HTR-8/SVneo (cell line): ENCODE results near the gene DPF3.

Experiments used
- DNase-seq: peaks from one replicate; pipeline ENCODE4 v3.0.0; 2011; ENCODE audit warnings: low spot score, mixed read lengths; ENCODE audit not compliant: insufficient read length
- FAIRE-seq: peaks from 2 replicates; lab custom pipeline; 2011; peaks lifted over from hg19 to GRCh38; lab: Jason Lieb, UNC

The DPF3 gene

GRCh38 chr14:72810201-72810600 is 83.7 kb downstream of the DPF3 start:
- DNase-seq (no peak), FAIRE-seq (peak; percentile 92)

- DNase-seq (no peak), FAIRE-seq (peak; percentile 55)
Measured at GRCh38 chr14:72809063-72809462, 84.8 kb downstream of the DPF3 start.

GRCh38 chr14:72808564-72808963 is 85.3 kb downstream of the DPF3 start:
- FAIRE-seq, result no peak
- no peak for DNase-seq

GRCh38 chr14:72802588-72802946 is 91.3 kb downstream of the DPF3 start:
- no peak for DNase-seq
- peak; percentile 80 for FAIRE-seq

GRCh38 chr14:72801836-72802587 is 91.9 kb downstream of the DPF3 start:
- DNase-seq, result no peak
- peak; percentile 46 for FAIRE-seq

GRCh38 chr14:72801381-72801812 is 92.5 kb downstream of the DPF3 start:
- DNase-seq (peak; percentile 91), FAIRE-seq (no peak)

GRCh38 chr14:72800848-72801370 is 93.0 kb downstream of the DPF3 start:
- no peak for FAIRE-seq
- no peak for DNase-seq

- peak; percentile 99 for FAIRE-seq
- no peak for DNase-seq
Measured at GRCh38 chr14:72800296-72800695, 93.6 kb downstream of the DPF3 start.

GRCh38 chr14:72796935-72797334 is 97.0 kb downstream of the DPF3 start:
- DNase-seq (no peak), FAIRE-seq (peak; percentile 64)

- peak; percentile 83 for FAIRE-seq
- DNase-seq, result no peak
Measured at GRCh38 chr14:72793156-72793939, 100.6 kb downstream of the DPF3 start.

GRCh38 chr14:72792051-72792788 is 101.7 kb downstream of the DPF3 start:
- FAIRE-seq, result peak; percentile 40
- DNase-seq, result no peak

- DNase-seq, result no peak
- peak; percentile 57 for FAIRE-seq
Measured at GRCh38 chr14:72790887-72791566, 102.9 kb downstream of the DPF3 start.

GRCh38 chr14:72788972-72789728 is 104.8 kb downstream of the DPF3 start:
- FAIRE-seq, result peak; percentile 52
- no peak for DNase-seq

GRCh38 chr14:72788255-72788654 is 105.6 kb downstream of the DPF3 start:
- DNase-seq, result no peak
- FAIRE-seq, result no peak

- FAIRE-seq, result peak; percentile 76
Measured at GRCh38 chr14:72787841-72788240, 106.1 kb downstream of the DPF3 start.

GRCh38 chr14:72786378-72787350 is 107.2 kb downstream of the DPF3 start:
- DNase-seq (no peak), FAIRE-seq (peak; percentile 26)

More at GRCh38 chr14:72787841-72788240, 106.1 kb downstream of the DPF3 start:
- DNase-seq, result no peak

- FAIRE-seq (no peak), DNase-seq (no peak)
Measured at GRCh38 chr14:72783741-72784140, 110.2 kb downstream of the DPF3 start.

- no peak for FAIRE-seq
- DNase-seq, result no peak
Measured at GRCh38 chr14:72782817-72783216, 111.1 kb downstream of the DPF3 start.
